DLD1 (cell line): ENCODE data around the gene IL13RA1.
"Not testable (repeated sequence)": the region's sequence is repeated elsewhere in the genome, so short reads cannot be mapped to it uniquely, and the experiment has no call there.

Experiments used
- in situ Hi-C: cut with HindIII; loops from 2 replicates; pipeline ENCODE4 v1.10.0; 2017; ENCODE audit warnings: low sequenced_read_pairs

The IL13RA1 gene

GRCh38 chrX:118772051-118772450 is 44.6 kb downstream of the IL13RA1 start:
- in situ Hi-C loops, result no loop called here

- in situ Hi-C loops, result no loop called here
Observed at GRCh38 chrX:118773782-118774181, 46.4 kb downstream of the IL13RA1 start.

- in situ Hi-C loops, result no loop called here
Observed at GRCh38 chrX:118779581-118779980, 52.2 kb downstream of the IL13RA1 start.

DNA sequence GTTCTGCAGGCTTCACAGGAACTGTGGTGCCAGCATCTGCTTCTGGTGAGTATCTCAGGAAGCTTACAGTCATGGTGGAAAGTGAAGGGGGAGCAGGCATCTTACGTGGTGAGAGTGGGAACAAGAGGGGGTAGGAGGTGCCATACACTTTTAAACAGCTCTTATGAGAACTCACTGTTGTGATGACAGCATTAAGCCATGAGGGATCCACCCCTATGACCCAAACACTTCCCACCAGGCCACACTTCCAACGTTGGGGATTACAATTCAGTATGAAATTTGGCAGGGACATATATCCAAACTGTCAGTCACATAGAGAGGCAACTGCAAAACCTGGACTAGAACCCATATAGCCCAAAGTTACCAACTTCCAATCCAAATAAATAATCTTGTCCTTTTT is 53.1 kb downstream of the IL13RA1 start:
- in situ Hi-C loops, result no loop called here

- in situ Hi-C loops, result no loop called here
Observed at GRCh38 chrX:118780911-118781310, 53.5 kb downstream of the IL13RA1 start.

GRCh38 chrX:118795528-118796280 is 68.3 kb downstream of the IL13RA1 start:
- in situ Hi-C loops, result no loop called here

DNA sequence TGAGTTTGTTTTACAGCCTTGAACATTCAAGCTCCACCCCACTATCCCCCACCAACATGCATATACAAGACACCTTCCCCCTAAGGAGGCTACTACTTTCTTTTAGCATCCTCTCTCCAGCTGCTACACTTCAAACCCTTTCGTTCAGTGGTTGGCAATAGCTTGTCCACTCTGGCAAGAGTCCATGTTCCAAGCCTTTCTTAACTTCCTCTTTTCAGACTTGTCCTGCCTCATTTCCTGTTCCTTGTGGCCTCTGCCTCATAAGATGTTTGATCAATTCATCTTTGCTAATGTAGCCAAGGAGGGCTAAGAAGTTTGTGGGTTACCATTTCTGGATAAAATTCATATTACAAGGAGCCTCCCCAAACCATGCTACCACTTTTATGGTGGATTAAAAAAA is 75.5 kb downstream of the IL13RA1 start:
- in situ Hi-C loops, result no loop called here

DNA sequence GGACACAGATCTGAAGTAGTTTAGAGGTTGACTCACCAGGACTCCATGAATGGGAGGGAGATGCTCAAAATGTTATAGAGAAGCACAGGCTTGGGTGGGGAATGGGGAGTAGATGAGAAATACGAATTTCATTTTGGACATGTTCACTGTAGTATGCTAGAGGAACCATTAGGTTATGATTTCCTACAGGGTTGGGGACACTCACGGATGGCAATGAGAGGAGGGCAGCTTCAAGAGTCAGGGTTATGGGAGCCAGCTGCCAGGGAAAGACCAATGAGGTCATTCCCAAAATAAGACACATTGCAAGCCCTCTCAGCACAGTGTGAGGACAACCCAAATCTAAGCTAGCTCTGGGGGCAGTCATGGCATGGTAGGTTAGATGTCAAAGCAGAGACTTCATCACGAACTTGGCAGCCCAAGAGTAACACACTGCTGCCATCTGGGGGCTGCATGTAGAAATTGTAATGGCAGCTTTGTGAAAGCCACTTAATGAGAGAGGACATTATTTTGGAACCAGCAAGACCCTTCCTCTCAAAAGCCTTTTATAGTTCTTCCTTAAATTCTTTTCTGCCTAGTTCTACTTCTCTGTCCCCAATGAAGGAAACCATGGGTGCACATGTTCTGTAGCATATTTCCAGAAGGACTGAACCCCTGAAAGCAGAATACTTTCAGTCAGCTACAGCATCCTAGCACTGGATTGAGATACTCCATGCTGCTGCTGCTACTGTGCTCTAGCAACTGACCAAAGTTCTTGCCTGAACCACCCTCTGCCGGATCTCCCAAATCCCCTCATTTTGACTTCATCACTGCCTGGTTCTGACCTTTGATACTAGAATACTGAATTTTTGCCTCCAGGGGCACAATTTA is 80.0 kb downstream of the IL13RA1 start:
- in situ Hi-C loops, result no loop called here

GRCh38 chrX:118817257-118817656 is 89.9 kb downstream of the IL13RA1 start:
- in situ Hi-C loops, result not testable (repeated sequence)

GRCh38 chrX:118823263-118824172 is 96.1 kb downstream of the IL13RA1 start, which contains the start of gene ZCCHC12:
TSS of gene ZCCHC12 (plus strand) at chrX:118823824. CDS start at chrX:118825245, 1,421 bp downstream.
- in situ Hi-C loops, result no loop called here

GRCh38 chrX:118824173-118824730 is 96.8 kb downstream of the IL13RA1 start:
- in situ Hi-C loops, result no loop called here

DNA sequence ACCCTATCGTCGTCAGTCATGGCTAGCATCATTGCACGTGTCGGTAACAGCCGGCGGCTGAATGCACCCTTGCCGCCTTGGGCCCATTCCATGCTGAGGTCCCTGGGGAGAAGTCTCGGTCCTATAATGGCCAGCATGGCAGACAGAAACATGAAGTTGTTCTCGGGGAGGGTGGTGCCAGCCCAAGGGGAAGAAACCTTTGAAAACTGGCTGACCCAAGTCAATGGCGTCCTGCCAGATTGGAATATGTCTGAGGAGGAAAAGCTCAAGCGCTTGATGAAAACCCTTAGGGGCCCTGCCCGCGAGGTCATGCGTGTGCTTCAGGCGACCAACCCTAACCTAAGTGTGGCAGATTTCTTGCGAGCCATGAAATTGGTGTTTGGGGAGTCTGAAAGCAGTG is 97.8 kb downstream of the IL13RA1 start:
- in situ Hi-C loops, result no loop called here

DNA sequence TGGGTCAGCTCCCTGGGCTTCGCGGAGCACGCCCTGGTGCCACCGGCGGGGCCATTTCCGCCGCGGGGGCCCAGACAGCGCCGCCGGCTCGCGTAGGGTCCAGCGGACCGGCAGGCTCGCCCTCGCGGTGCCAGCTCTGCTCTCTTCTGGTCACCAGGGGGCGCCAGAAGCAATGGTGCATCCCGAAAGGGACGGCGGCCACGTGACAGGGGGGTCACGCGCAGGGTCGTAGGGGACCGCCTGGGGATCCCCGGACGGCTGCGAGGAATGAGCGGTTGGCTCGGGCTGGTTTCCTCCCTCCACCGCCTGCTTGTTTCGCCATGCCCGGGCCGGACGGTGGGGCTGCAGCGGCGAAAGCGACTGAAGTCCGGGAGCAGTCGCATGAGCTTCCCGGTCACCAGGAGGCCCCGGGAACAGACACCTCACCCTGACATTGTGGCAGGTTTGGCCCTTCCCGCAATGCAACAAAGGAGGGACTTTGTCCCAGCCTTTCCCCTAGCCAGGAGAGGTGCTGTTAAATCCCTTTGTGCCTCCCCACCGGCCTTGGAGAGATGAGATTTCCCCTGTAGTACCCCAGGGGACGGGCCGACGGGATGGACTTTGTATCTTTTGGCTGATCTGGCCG is 112.0 kb downstream of the IL13RA1 start:
- in situ Hi-C loops, result no loop called here
